GM18526 (cell line): ENCODE measurements around the gene RARA.

Experiments used
- POLR2A ChIP-seq: IDR thresholded peaks from 3 replicates; pipeline ENCODE4 v1.6.1; 2011; ENCODE audit not compliant: insufficient read length; ENCODE audit errors: extremely low read depth

Gene RARA

DNA sequence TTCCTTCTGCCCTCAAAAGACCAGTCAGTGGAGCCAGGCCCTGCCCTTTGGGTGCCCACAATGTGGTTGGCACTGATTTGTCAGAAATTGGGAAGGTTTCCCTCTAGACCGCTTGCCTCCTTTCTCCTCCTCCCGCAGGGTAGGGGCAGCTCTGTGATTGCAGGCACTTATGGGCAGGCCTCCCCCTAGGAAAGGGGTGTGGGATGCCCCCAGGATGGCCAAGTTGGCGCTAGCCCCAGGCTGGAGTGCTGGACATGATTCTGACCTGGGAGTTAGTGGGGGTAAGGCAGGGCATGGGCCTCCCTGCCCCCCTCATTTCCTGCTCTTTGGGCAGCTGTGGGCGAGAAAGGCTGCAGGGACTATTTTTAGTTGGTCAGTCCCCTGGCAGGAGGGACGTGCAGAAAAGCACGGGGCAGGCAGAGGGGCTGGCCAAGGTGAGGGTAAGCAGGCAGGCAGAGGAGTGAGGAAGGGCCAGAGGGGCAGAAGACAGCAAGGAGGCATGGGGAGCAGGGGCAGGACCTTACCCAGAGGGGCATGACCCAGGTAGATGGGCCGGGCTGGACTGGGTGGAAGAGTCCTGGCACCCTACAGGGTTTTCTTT lies 3.3 kb downstream of the RARA start:
- TF ChIP-seq POLR2A = no peak

DNA sequence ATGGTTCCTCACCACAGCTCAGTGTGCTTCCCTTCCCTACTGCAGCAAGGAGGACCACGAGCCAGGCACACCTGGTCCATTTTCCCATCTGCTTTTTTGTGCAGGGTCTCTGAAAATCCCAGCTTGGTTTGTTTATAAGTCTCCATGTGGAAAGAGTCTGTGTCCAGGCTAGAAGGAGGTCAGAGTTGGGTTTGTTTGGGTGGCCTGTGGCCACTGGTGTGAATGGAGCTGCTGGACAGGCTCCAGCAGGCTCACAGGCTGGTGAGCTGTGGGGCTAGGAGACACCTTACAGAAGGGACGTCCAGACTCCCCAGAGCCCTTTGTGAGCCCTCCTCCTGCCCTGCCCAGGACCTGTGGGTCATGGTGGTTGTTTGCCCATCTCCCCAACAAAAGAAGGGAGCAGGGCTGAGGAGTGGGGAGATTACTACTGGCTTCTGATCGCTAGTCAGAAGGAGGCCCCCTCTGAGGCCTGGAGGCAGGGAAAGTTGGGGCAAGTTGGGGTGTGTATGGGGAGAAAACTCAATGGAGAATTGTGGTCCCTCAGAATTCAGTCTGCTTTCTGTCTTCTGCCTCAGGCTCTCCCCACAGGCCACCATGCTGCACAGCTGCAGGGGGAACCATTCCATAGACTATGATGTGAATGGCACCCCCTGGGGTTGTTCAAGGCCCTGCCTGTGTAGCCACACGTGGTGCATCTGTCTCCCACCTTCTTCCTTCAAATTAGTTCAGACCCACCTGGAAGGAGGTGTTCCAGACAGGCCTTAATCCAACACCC lies 4.1 kb downstream of the RARA start:
- TF ChIP-seq POLR2A = no peak

DNA sequence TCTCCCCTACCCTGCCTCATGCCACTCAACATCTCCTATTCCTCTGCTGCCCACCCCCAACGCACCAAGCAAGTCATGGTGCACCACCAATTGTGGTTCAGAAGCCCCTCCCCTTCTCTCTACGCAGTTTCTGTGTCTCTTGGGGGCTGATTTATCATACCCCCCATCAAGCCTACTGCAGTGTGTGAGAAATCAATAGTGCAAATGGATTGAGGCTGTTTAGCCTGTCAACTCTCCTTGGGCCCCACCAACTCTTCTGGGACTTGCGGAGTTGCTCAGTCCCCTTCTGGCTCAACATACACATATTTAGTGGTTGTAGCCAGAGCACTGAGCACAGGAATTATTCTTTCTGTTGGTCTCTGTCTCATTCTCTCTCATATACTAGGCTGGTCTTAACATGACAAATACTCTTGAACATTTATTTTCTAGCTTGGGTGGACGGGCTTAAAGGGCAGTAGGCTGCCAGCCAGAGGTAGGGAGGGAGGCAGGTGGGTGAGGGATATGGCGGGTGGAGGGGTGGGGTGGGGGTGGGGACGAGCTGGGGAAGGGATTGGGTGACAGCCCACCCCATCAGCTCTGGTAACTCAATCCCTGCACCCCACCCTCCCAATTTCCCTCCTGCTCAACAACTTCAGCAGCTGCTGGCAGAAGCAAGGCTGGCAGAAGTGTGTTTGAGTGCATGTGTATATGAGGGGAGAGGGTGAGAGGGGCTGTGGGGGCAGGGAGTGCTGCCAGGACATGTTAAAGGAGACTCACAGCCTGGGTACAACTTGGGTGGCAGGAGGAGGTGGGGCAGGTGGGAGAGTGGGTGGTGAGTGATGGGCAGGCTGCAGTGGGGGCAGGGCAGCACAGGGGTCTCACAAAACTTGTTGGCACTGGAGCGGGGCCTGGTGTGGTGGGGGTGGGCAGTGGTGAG lies 4.9 kb downstream of the RARA start:
- no peak for TF ChIP-seq POLR2A

DNA sequence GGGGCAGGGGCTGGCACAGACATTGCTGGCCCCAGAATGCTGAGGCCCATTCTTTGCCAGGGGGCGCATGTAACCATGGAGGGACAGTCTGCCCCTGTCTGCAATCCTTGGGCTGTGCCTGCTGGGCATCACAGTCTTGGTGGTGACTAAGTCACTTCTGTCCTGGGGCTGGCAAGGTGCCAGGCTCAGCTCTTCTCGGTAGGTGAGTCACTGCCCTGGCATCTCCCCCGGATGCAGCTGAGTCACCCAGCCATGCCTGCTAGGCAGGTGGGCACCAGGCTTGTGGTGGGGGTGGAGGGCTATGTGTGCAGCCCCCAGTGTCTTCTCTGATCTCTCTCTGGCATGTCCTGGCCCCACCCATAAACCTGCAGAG lies 5.6 kb downstream of the RARA start:
- TF ChIP-seq POLR2A = no peak

DNA sequence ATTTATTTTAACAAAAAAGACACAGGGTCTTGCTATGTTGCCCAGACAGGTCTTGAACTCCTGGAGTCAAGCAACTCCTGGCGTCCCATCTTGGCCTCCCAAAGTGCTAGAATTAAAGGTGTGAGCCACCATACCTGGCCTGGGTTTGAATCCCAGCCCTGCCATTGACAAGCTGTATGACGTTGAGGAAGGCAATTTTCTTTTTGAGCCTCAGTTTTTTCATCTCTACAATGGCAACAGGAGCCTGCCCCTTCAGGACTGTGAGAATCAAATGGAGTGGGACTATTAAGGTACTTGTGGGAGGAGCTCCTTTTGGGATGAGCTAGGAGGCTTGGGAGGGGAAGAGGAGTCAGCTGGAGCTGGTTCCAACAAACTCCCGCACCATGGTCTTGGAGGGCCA lies 6.2 kb downstream of the RARA start:
- TF ChIP-seq POLR2A = no peak

DNA sequence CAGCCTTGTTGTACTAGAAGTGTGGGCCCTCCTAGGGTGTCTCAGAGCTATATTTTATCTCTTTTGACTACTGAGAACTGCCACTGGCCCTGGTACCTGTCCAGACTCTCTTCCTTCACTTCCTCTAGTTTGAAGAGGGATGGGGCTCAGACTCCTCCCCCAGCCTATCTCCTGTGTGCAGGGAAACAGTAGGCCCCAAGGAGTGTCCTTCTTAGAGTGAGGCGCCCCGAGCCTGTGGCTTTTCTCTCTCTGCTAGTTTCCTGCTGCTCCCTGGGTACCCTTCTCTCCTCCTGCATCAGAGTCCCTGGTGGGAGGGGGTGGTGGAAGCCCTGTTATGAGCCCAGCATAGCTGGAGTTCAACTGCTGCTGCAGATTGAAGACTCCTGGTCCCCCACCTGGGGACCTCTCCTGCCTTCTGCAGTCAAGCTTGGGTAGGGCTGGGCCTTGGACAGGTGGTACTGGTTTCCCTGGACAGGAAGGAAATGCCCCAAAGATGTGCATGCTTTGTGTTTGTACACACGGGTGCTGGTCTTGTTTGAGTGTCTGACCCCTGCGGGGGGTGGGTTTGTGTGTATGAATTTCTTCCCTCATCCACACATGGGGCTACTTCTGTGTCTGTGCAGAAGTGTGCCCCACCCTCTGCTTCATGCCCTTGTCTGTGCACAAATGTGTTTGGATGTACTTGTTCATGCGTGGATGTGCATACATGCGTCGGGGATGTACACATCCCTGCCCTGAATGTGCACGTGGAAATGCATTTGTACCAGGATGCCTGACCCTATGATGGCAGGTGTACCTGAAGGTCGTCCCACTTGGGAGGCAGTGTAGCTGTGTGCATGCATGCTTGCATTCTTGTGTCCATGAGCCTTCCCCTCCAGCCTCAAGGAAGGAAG lies 6.9 kb downstream of the RARA start:
- TF ChIP-seq POLR2A = no peak

DNA sequence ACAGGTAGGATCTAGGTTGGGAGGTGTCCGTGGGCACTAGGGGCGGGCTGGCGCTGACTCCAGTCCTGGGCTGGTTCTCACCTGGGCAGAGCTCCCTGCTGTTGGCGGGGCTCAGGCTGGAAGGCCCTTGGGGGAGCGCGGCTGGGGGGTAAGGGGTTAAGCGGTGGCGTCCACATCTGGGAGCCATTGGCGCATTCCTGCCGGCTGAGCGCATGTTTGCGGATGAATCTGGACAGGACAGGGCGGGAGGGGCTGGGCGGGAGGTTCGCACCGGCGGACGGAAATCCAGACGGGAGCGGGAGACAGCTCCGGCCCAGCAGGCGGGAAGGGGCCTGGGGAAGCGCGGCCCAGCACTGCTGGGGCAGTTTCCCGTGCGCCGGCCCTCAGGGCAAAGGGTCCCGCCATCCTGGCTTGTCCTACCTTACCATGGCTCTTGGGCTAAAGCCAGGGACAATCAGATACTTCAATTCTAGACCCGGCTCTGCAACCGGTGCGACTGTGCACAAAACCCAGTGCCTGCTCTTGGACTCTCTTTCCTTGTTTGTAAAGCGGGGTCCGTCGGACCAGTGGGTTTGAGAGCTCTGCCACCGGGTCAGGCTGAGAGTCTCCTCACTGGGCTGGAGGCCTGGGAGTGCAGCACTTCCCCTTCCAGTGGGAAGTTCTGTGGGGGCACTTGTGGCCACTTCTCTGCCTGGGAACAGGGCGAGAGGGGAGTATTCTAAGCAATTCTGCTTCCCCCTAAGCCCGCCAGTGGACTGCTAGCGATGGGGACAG lies 7.8 kb downstream of the RARA start:
- TF ChIP-seq POLR2A = no peak

DNA sequence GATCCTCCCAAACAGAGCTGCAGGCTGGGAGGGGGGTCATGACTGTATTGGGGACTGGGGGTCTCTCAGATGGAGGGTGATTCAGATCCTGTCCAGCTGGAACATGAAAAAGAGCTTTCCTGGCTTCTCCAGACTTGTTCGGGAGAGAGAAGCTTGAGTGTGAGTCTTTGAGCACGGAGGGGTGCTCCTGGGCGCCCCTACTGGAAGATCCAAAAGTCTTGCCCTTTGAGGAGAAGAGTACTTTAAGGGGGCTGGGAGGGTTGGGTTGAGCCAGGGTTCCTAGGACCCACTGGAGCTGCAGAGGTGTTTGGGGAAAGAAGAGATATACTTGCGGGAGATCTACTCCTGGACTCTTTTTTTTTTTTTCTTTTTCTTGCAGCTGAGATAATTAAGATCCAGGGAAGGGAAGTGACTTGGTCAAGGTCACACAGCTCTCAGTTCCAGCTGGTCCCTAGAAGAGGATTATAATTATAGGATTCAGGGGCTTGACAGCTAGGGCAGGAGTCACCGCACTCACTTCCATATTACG lies 8.4 kb downstream of the RARA start:
- no peak for TF ChIP-seq POLR2A

DNA sequence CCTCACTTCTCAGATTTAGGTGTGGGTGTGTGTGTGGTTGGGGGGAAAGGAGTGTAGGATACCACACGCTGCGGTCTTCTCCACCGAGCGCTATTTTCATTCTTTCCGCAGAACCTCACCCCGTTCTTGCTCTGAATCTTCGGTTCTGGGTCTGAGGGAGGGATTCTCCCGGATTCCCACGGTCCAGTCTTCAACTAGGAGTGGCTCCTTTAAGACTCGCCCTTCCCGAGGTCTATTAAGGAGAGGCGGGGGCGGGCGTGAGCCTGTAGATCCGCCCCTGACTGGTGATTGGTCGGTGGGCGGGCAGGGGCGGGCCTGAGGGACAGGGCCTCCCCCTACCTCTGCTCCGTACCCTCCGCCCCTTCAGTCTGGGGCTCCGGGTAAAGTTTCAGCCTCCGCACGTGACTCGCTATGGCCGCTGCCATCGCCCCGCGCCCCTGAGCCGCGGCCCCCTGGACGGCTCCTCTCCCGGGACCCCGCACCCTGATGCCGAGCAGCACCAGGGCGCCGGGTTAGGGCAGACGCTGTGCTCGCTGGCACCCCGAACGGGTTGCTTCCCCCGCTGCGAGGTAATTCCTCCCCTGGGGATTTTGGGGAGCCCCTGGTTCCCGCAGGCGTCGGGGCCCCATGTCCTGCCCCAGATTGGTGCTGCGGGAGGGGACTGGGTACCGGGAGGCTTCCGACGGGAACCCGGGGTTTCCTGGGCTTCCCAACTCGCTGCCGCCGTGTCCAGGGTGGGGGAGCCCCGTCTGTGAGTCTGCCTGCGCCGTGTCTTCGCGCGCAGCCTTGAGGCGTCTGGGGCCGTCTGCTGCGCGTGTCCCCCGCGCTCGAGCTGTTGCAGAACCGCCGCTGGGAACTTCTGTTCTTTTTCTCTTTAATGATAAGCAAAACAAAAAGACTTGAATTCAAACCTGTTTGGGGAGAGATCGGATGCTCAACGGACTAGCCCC lies 9.2 kb downstream of the RARA start:
- TF ChIP-seq POLR2A = peak; percentile 76

DNA sequence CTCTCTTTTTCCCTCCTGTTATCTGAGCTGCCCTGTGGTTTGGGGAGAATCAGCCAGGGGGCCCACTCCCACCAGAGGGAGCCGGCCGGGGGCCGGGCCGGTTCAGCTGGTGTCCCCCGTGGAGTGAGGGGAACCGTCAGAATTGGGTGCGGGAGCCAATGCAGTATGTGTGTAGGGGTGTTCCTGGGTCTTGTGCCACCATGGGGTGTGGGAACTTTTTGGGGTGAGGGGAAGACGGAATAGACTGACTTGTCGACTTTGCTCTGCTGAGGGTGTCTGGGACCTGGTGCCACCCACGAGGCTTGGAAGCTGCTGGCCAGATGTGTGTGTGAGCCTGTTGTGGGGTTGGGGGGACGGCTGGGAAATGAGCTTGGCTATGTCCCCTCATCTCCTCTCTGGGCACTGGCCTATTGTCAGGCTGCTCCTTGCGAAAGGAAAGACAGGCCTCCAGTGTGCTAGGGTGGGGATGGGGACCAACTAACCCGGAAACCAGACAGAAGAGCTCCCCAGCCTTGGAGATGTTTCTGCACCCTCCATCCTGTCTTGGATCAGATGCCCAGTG lies 9.9 kb downstream of the RARA start:
- TF ChIP-seq POLR2A = no peak

DNA sequence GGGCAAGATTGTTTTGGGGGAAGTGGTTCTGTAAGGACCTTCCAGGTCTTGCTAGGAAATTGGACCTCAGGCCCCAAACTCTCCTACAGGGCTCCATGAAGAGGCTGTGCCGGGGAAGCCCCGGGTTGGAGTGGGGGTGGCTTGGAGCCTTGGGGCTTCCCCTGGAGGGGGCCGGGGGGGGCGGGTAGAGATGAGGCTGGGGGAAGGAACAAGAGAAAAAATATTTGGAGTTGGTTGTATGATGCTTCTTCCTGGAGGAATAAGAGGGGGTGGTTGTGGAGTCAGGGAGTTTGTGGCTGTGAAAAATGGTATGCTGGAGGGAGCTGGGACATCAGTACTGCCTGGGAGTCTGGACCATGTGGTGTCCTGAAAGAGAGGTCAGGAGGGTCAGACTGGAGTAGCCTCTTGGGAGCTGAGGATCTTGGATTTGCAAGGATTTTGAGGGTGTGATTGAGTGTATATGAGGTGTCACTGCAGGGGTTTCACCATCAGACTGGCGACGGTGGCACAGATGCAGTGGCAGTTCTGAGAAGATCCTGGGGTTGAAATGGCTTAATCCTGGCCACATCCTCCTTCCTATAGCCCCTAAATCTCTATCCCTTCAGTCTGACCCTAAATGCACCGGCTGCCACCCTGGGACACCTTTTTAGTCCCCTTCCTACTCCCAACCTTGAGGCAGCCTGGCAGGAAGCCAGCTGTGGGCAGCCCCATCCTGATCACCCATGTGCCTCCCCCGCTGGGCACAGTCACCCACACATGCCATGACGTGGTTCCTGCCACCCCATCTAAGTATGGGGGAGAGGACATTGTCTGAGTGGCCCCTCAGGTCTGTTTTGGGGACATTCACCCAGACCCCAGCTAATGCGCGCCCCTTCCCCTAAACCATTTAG lies 10.9 kb downstream of the RARA start:
- TF ChIP-seq POLR2A = no peak
